Adrenal gland (tissue), 5 donors: ENCODE results near the gene ODAD4.
A peak's percentile ranks its signal among the peaks of the same experiment; 100 is the strongest.

Experiments
- POLR2A ChIP-seq, 2 donors: fragments of 450-650 bp; IDR thresholded peaks; one replicate each; pipeline ENCODE4 v1.6.1; 2017; ENCODE audit warnings: antibody characterized with exemption in 2 of 2, mild to moderate bottlenecking in 2 of 2, moderate library complexity in 1 of 2
- TF ChIP-seq, protein P1 (sequence below), 6 experiments: fragments of 450-650 bp in 4 of 6; fragments of 200-600 bp in 2 of 6; sonication (generic) in 1 of 6; IDR thresholded peaks; 1 replicate in 5 of 6; 2 replicates in 1 of 6; pipeline versions ENCODE4 v1.5.1 to v1.8.0; 2016 to 2021; ENCODE audit warnings: antibody characterized with exemption in 6 of 6, mild to moderate bottlenecking in 2 of 6, moderate library complexity in 1 of 6
- donor health status: DM: no; HTN: no; CAD: no.

GRCh38 chr17:41930009-41930832 is at the start of gene ODAD4:
- TF ChIP-seq, protein P1, sequence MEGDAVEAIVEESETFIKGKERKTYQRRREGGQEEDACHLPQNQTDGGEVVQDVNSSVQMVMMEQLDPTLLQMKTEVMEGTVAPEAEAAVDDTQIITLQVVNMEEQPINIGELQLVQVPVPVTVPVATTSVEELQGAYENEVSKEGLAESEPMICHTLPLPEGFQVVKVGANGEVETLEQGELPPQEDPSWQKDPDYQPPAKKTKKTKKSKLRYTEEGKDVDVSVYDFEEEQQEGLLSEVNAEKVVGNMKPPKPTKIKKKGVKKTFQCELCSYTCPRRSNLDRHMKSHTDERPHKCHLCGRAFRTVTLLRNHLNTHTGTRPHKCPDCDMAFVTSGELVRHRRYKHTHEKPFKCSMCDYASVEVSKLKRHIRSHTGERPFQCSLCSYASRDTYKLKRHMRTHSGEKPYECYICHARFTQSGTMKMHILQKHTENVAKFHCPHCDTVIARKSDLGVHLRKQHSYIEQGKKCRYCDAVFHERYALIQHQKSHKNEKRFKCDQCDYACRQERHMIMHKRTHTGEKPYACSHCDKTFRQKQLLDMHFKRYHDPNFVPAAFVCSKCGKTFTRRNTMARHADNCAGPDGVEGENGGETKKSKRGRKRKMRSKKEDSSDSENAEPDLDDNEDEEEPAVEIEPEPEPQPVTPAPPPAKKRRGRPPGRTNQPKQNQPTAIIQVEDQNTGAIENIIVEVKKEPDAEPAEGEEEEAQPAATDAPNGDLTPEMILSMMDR (IDR thresholded peaks at IDR 0.05), result peak; percentile 25 to 81 (median 70)
- TF ChIP-seq POLR2A (IDR thresholded peaks at IDR 0.05), result peak; percentile 71 to 84
